ENCODE results near the gene IL2RG. TPM values are rescaled to one million over a fixed set of nuclear protein-coding genes. Genes with fewer than 3 reads are reported as not detected.

The IL2RG gene
- total RNA-seq, 1 experiment from 2014 or later, result not detected

GRCh38 chrX:71085900-71086299 is 25.5 kb downstream of the IL2RG start:
- no peaks in the 10 kb centered on the region for H4K20me1 ChIP-seq (ENCODE audit: control insufficient read depth, insufficient read depth, insufficient read length)

More at GRCh38 chrX:71085900-71086299, 25.5 kb downstream of the IL2RG start:
- Histone ChIP-seq H2BK120ac (ENCODE audit: low read depth, low read length, poor library complexity, severe bottlenecking) (no peak overlapping the region), H3K79me2 (ENCODE audit: insufficient read depth, low read length) (no peaks in the 10 kb centered on the region), H2AK5ac (ENCODE audit: insufficient read length, low read length) (no peak overlapping the region), H4K5ac (ENCODE audit: insufficient read length, low read depth, low read length) (no peak overlapping the region), H3K9ac (ENCODE audit: extremely low read depth, insufficient read length, low read length) (no peak overlapping the region), H2AFZ (ENCODE audit: low read length) (no peak overlapping the region), H4K8ac (replicated peaks; ENCODE audit: insufficient read length, low read depth, low read length) (no peak overlapping the region), H3K14ac (ENCODE audit: insufficient read depth, low read length) (no peak overlapping the region), H3T11ph (ENCODE audit: low read length) (no peak overlapping the region), H3K27me3 (ENCODE audit: insufficient read depth, low read length) (no peaks in the 10 kb centered on the region), H3K9me3 (ENCODE audit: control insufficient read depth, low read depth, low read length) (peaks cover 19% of the 10 kb centered on the region), H2BK12ac (ENCODE audit: insufficient read length, low read depth, low read length) (no peak overlapping the region), H3K23ac (ENCODE audit: insufficient read length, low read depth, low read length) (no peak overlapping the region), H3K27ac (ENCODE audit: insufficient read length, low read depth, low read length) (no peak overlapping the region), H2BK5ac (ENCODE audit: insufficient read length, low read length) (no peak overlapping the region), H3K4ac (ENCODE audit: low read depth, low read length) (no peak overlapping the region), H2BK15ac (ENCODE audit: low read depth, low read length) (no peak overlapping the region), H2BK20ac (ENCODE audit: low read depth, low read length, poor library complexity, severe bottlenecking) (no peak overlapping the region), H3K79me1 (ENCODE audit: insufficient read depth, low read depth, low read length, poor library complexity, severe bottlenecking) (no peaks in the 10 kb centered on the region), H3K23me2 (ENCODE audit: insufficient read length, low read depth, low read length, poor library complexity, severe bottlenecking) (no peaks in the 10 kb centered on the region), H3K4me1 (ENCODE audit: insufficient read depth, low read length) (no peaks in the 10 kb centered on the region), H3K18ac (ENCODE audit: insufficient read length, low read depth, low read length) (no peak overlapping the region), H4K91ac (ENCODE audit: insufficient read length, low read depth, low read length) (no peak overlapping the region), H3K4me2 (ENCODE audit: insufficient read depth, insufficient read length, low read length) (no peak overlapping the region), H3K56ac (ENCODE audit: insufficient read length, low read depth, low read length) (no peak overlapping the region)
- Mint-ChIP-seq H3K4me3 (no peak overlapping the region), H3K36me3 (ENCODE audit: insufficient read depth in 1 of 3, low read depth in 3 of 3) (no peaks in the 10 kb centered on the region; a peak in 1 of 7 replicates), H3K9me3 (peaks cover 38 to 46% of the 10 kb centered on the region in 2 experiments), H3K4me1 (no peaks in the 10 kb centered on the region), H3K27ac (no peak overlapping the region), H3K27me3 (ENCODE audit: low read depth) (peaks cover 3% of the 10 kb centered on the region)
- WGBS (ENCODE audit: extremely low coverage, insufficient read length, low lambda C conversion rate), result no CpG with 5 or more reads among the region's 4 CpGs
- no peak for TF ChIP-seq CTCF (conservative IDR thresholded peaks at IDR 0.05)
- DNase-seq, result no peak
